CD4-positive, alpha-beta T cell treated with Interleukin-10 for 1 hour (primary cell): ENCODE data around the gene GNB5.
"Not testable (repeated sequence)": the region's sequence is repeated elsewhere in the genome, so short reads cannot be mapped to it uniquely, and the experiment has no call there.

Experiments used
- DNase-seq: peaks from one replicate; pipeline ENCODE4 v3.0.0-alpha.2; 2020

GNB5 gene

DNA sequence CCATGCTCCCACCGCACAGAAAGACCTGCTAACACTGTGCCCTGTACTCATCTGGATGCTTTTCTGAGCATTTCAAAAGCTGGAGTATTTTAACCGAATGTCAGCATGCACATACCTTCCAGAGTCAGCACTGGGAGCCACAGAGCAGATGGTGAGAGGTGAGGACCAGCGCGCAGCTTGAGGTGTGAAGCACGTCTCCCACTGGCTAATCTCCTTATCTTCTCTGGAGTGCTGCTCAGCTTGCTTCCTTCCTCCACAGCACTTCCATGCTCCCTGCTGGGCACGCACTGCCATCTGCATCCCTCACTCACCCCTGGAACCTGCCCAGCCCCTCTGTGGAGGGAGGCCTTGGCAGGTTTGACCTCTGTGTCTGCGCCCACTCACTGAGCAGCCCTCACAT, at the start of gene GNB5:
TSS of gene GNB5 (minus strand) at position 186 of the 400 bp plus-strand sequence. CDS start 6,716 bp downstream, outside the sequence.
- DNase-seq: no peak

- DNase-seq: no peak
Measured at GRCh38 chr15:52240166-52240565, 49.0 kb upstream of the GNB5 start.

DNA sequence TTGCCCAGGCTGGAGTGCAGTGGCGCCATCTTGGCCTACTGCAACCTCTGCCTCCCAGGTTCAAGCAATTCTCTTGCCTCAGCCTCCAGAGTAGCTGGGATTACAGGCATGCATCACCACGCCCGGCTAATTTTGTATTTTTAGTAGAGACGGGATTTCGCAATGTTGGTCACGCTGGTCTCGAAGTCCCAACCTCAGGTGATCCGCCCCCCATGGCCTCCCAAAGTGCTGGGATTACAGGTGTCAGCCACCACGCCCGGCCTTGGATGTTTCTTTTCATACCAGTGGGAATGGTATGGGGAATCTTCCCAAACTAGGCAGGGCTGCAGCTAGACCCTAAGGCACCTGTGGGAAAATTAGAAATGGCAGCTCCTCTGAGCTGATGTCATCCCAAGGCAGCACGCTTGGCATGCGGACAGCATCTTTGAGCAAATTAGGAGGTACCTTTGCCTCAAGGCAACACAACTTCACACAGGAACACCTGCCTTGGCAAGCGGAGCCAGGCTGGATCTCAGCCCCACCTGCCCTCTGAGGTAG, 47.9 kb upstream of the GNB5 start:
- not testable (repeated sequence) for DNase-seq

GRCh38 chr15:52238149-52238548, 47.0 kb upstream of the GNB5 start:
- DNase-seq: no peak

DNA sequence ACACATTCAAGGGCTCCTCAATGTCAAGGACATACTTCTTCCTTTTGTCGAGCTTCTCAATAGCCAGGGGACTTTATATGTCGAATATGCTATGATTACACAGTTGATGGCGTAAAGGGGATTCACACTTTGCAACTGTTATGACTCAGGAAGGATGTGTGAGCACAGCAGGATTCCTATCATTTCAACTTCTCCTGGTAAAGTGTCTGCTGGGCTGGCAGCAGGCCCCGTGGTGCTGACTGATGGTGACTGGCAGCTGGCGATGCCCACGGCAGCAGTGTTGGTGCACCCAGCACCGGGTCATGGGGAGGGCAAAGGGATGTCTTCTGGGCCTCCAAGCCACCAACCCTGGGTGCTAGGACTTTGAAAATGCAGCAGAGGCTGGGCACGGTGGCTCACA, 44.8 kb upstream of the GNB5 start:
- DNase-seq: no peak

- peak; percentile 16 for DNase-seq
Measured at GRCh38 chr15:52234596-52235541, 43.7 kb upstream of the GNB5 start.

DNA sequence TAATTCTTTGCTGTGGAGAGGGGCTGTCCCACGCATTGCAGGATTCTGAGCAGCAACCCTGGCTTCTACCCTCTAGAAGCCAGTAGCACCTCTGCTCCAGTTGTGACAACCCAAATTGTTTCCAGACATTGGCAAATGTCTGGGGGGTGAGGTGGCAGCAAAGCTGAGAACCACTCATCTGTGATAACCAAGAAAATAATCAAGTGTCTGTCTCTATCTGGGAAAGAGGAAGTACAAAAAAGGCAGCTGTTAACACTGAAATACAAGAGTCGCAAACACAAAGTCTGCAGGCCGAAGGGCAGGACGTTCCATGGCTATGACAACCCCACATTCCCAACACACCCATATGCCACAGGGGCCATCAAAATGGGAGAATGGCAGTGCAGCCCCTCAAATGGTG, 42.2 kb upstream of the GNB5 start:
- no peak for DNase-seq

GRCh38 chr15:52232327-52232726, 41.1 kb upstream of the GNB5 start:
- no peak for DNase-seq

DNA sequence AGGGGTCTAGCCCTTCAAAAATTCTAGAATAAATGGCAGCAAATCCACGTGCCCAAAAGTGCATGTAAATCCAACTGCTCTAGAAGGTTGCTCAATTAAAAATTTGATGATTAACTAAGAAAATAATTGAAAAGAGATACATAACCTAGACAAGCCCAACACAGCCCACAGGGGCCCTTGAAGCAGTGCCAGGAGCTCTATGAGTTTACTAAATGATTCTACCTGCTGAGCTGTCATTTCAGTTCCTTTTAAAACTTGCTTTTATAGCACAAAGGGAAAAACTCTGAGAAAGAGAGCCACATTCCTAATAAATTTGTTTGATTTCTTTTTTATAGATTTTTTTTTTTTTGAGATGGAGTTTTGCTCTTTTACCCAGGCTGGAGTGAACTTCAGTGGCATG, 38.9 kb upstream of the GNB5 start:
- DNase-seq: no peak

DNA sequence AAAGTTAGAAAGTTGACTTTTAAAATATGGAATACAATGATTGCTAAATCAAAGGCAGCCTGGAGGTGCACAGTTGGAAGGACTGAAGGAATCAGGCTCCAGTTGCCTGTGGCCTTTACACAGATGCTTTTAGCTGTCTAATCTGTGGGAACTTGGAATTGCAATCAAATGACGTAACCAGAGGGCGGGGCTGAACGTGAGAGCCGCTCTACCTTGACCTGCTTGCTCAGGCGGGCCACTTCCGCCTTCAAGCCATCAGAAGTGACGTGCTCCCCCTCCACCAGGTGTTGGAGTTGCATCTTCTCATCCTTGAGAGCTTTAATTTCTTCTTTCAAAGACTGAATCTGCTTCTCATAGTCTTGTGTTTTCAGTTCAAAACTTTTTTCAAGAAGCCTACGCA, 37.7 kb upstream of the GNB5 start:
- DNase-seq: no peak

GRCh38 chr15:52227456-52227855, 36.3 kb upstream of the GNB5 start:
- DNase-seq: peak; percentile 83

GRCh38 chr15:52225230-52225629, 34.0 kb upstream of the GNB5 start:
- DNase-seq: no peak

GRCh38 chr15:52224211-52224610, 33.0 kb upstream of the GNB5 start:
- no peak for DNase-seq

DNA sequence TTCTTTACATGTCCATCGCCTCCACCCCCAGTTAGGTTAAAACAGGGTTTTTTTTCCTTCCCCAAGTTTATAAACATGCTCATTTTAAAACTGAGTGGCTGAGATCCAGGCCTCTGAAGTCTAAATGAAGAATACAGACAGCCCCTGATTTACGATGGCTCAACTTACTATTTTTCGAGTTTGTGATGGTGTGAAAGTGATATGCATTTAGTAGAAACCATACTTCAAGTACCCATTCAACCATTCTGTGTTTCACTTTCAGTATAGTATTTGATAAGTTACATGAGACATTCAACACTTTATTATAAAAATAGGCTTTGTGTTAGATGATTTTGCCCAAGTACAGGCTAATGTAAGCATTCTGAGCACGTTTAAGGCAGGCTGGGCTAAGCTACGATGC, 30.5 kb upstream of the GNB5 start:
- peak; percentile 16 for DNase-seq

DNA sequence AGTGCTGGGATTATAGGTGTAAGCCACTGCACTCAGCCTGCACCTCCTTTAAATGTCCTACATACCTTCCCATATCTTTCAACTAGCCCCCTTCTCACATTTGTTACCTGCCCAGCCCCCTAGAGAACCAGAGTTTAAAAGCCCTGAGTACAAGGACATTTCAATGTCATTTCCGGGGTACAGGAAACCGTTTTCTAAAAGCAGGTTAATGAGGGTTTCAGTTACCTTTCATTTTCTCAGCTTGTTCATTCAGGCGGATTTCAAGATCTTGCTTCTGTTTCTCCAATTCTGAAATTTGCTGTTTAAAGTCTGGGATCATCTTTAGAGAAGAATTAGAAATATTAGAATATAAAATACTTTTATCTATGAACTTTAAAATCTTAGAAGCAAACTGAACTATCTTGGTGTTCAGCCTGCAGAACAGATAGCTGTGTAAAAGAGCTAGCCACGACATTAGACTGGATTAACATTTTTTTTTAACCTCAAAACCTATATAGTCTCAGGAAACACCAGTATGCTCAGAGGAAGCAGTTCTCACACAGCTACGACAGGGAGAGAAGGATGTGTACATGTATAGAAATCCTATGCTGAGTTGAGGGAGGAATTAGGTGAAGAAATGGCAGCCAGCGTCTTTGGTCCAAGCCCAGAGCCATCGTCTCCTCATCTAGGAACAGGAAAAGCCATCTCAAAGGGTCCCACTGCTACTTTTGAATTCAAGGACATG, 29.9 kb upstream of the GNB5 start:
- peak; percentile 37 for DNase-seq

- no peak for DNase-seq
Measured at GRCh38 chr15:52220251-52220650, 29.1 kb upstream of the GNB5 start.

DNA sequence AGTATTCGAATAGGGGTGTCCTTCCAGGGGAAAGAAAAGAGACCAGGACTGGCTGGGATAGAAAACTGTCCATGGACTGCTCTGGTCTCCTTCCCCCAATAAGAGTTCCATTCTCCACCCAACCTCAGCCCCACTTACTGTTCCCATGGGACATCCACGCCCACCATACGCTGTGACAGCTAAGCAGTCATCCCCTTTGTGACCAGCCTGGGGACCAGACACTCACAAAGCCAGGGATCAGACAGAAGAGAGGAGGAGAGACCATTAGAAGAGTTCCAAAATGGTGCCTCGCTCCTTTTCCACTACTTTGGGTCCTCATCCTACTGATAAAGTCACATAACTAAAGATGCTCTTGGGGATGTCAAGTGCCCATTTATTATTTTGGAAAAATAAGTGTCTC, 27.6 kb upstream of the GNB5 start:
- DNase-seq: no peak

GRCh38 chr15:52218371-52218770, 27.2 kb upstream of the GNB5 start:
- DNase-seq: no peak

DNA sequence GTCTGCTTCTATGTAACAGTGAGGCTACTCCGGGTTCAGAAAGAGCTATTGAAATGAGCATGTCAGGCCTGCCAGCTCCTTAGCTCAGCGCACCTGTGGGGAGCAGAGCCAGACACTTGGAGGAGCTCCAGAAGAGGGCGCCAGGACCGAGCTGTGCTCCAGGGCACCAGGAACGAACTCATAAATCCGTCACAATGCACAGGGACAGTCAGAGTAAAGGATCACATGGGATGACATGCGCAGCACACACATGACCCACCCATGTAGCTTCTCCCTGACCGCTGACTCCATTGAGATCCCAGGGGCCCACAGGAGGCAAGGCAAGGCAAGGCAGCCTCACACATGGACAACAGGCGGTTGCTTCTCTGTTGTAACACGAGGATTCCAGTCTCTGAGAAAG, 26.0 kb upstream of the GNB5 start:
- peak; percentile 15 for DNase-seq

DNA sequence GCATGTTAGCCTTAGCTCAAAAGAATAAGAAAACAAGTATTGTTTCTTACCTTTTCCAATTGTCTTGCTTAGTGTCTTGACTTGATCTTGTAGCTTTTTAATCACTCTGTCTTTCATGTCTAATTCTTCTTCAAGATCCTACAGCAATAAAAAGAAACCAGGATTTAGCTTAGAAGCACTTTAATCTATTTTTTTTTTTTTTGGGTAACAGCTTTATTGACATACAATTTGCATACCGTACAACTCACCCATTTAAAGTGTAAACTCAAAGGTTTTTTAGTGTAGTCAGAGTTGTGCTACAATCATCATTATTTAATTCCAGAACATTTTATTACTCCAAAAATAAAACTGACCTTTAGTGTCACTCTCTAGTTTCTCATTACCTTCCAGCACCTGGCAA, 23.4 kb upstream of the GNB5 start:
- no peak for DNase-seq

GRCh38 chr15:52213206-52213605, 22.0 kb upstream of the GNB5 start:
- DNase-seq: no peak

DNA sequence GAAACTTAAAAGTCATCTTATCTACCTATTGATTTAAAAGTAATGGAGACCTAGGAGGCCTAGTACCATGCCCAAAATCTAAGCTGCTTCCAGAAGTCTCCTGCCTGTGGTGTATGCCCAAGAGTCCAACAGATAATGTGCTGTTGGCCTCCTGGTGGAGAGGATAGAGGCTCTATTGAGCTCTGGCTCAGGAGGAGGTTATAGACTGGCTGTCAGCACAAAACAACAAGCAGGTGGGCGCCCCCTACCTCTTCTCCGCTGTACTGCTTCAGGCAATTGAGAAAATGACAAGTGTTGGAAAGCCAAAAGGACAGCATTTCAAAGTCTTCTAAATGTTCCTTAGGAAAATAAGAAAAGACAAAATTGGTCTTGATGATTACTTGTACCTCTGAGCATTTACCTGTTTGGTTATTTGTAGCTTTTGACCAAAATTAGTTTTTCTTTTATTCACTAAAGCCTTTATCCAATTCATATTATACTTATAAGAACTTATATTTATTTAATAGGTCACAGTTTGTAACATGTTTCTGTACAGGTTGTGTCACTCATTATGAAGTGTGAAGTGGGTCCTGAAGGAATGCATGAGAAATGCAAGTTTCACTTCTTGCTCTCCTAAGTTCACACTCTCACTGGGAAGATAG, 17.2 kb upstream of the GNB5 start:
- peak; percentile 80 for DNase-seq

- DNase-seq: no peak
Measured at GRCh38 chr15:52207191-52207590, 16.0 kb upstream of the GNB5 start.
